NCI-H1436 (cell line): ENCODE results near the gene SLC39A6.

ENCODE experiments used
- DNase-seq: peaks from one replicate; lab custom pipeline; 2025; lab: John Stamatoyannopoulos, UW

Gene SLC39A6

DNA sequence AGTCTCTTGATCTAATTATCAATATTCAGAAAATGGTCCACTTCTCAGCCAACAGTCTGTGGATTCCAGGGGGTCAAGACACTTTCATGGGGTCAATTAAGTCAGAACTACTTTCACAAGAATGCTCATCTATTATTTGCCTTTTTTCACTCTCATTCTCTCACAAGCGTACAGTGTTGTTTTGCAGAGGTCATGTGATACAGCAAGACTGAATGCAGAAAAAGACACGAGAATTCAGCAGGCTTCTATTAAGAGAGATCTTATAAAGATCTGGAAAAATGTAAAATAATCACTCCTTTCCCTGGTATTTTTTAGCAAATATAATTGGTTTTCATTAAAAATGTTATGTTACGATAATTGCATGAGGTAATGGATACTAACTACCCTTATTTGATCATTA lies 70.5 kb downstream of the SLC39A6 start:
- no peak for DNase-seq
